Neural cell (in vitro differentiated cells): ENCODE data around the gene OSBP2. TPM values are rescaled to one million over a fixed set of nuclear protein-coding genes. Genes with fewer than 3 reads are reported as not detected.

ENCODE experiments used
- H2AFZ ChIP-seq: fragments of 200-600, 300-800 bp; sonication (generic), shearing (Covaris generic); 2 replicates; pipeline ENCODE4 v1.6.0; 2014; ENCODE audit warnings: low read depth, mild to moderate bottlenecking, antibody characterized with exemption, low read length, moderate library complexity
- H3F3A ChIP-seq: fragments of 200-600 bp; shearing (Covaris generic); 2 replicates; pipeline ENCODE4 v1.6.1; 2016; ENCODE audit warnings: mild to moderate bottlenecking, moderate library complexity, mixed read lengths, antibody characterized with exemption, low read length; ENCODE audit not compliant: insufficient read depth, poor library complexity, severe bottlenecking
- H3K27ac ChIP-seq: fragments of 200-600, 300-800 bp; sonication (generic), shearing (Covaris generic); 2 replicates; pipeline ENCODE4 v1.5.1; 2014; ENCODE audit warnings: mild to moderate bottlenecking, low read length, moderate library complexity
- H3K27me3 ChIP-seq: fragments of 300-800, 200-600 bp; sonication (generic), shearing (Covaris generic); 2 replicates; pipeline ENCODE4 v1.6.0; 2014; ENCODE audit warnings: mild to moderate bottlenecking, low read depth, low read length, moderate library complexity; ENCODE audit not compliant: insufficient read depth
- H3K36me3 ChIP-seq: fragments of 300-800, 200-600 bp; sonication (generic), shearing (Covaris generic); 2 replicates; pipeline ENCODE4 v1.5.1; 2014; ENCODE audit warnings: mild to moderate bottlenecking, antibody characterized with exemption, low read length, moderate library complexity; ENCODE audit not compliant: insufficient read depth
- H3K4me2 ChIP-seq: fragments of 300-800, 200-600 bp; sonication (generic), shearing (Covaris generic); 2 replicates; pipeline ENCODE4 v1.6.0; 2014; ENCODE audit warnings: mild to moderate bottlenecking, low read length
- H3K4me3 ChIP-seq: fragments of 300-800, 200-600 bp; sonication (generic), shearing (Covaris generic); 2 replicates; pipeline ENCODE4 v1.5.1; 2014; ENCODE audit warnings: mild to moderate bottlenecking, low read length, moderate library complexity
- H3K79me2 ChIP-seq: fragments of 200-600 bp; shearing (Covaris generic); replicated peaks from 2 replicates; pipeline ENCODE4 v1.6.0; 2014; ENCODE audit warnings: mild to moderate bottlenecking, low read length, moderate library complexity; ENCODE audit not compliant: insufficient read depth
- H3K9ac ChIP-seq: fragments of 300-800, 200-600 bp; sonication (generic), shearing (Covaris generic); 2 replicates; pipeline ENCODE4 v1.6.1; 2016; ENCODE audit warnings: mild to moderate bottlenecking, low read length, mixed read lengths
- H3K9me2 ChIP-seq: fragments of 200-600 bp; shearing (Covaris generic); 2 replicates; pipeline ENCODE4 v1.6.1; 2016; ENCODE audit warnings: mild to moderate bottlenecking, low read length, mixed read lengths; ENCODE audit not compliant: insufficient read depth
- H3K9me3 ChIP-seq: fragments of 200-600, 300-800 bp; sonication (generic), shearing (Covaris generic); 2 replicates; pipeline ENCODE4 v1.6.1; 2016; ENCODE audit warnings: mild to moderate bottlenecking, mixed run types, low read length, moderate library complexity, mixed read lengths
- H4K20me1 ChIP-seq: fragments of 200-600 bp; shearing (Covaris generic); 2 replicates; pipeline ENCODE4 v1.6.1; 2016; ENCODE audit warnings: mild to moderate bottlenecking, mixed run types; ENCODE audit not compliant: insufficient read depth
- CTCF ChIP-seq: fragments of 450-650 bp; IDR thresholded peaks from 2 replicates; pipeline ENCODE4 v1.5.1; 2014; ENCODE audit warnings: antibody characterized with exemption, mild to moderate bottlenecking, moderate library complexity; ENCODE audit not compliant: poor library complexity, severe bottlenecking
- EP300 ChIP-seq: fragments of 450-650 bp; conservative IDR thresholded peaks from 2 replicates; pipeline ENCODE4 v1.6.1; 2014; ENCODE audit warnings: antibody characterized with exemption, mild to moderate bottlenecking, moderate library complexity; ENCODE audit not compliant: poor library complexity, severe bottlenecking
- EZH2 ChIP-seq: fragments of 200-600, 300-800 bp; shearing (Covaris generic), sonication (generic); IDR thresholded peaks from 2 replicates; pipeline ENCODE4 v1.6.1; 2014; ENCODE audit warnings: antibody characterized with exemption, low read length, borderline replicate concordance, mild to moderate bottlenecking; ENCODE audit not compliant: insufficient read depth, poor library complexity, severe bottlenecking
- MXI1 ChIP-seq: fragments of 450-650 bp; conservative IDR thresholded peaks from 2 replicates; pipeline ENCODE4 v1.6.1; 2014; ENCODE audit warnings: antibody characterized with exemption, mild to moderate bottlenecking; ENCODE audit not compliant: poor library complexity, severe bottlenecking
- POLR2AphosphoS5 ChIP-seq: IDR thresholded peaks from 2 replicates; pipeline ENCODE4 v1.6.1; 2012
- RAD21 ChIP-seq: fragments of 450-650 bp; conservative IDR thresholded peaks from 2 replicates; pipeline ENCODE4 v1.6.1; 2014; ENCODE audit warnings: antibody characterized with exemption, mild to moderate bottlenecking, moderate library complexity
- REST ChIP-seq: IDR thresholded peaks from 2 replicates; pipeline ENCODE4 v1.6.1; 2012; ENCODE audit warnings: borderline replicate concordance
- SMC3 ChIP-seq: fragments of 450-650 bp; conservative IDR thresholded peaks from 2 replicates; pipeline ENCODE4 v1.6.1; 2014; ENCODE audit warnings: antibody characterized with exemption, mild to moderate bottlenecking, moderate library complexity; ENCODE audit not compliant: poor library complexity
- TAF1 ChIP-seq: IDR thresholded peaks from 2 replicates; pipeline ENCODE4 v1.6.1; 2012; ENCODE audit warnings: low read depth
- polyA plus RNA-seq: library from polyadenylated mRNA; depleted of rRNA; stranded (reverse); fragments of >200 nt; gene quantifications from 2 replicates; pipeline ENCODE4 v1.2.3, GENCODE V29; 2014

OSBP2 gene
- polyA plus RNA-seq, 1 donor from 2014 or later = 8.7 TPM

- TF ChIP-seq TAF1 = no peak
- TF ChIP-seq EP300 = no peak
- TF ChIP-seq CTCF = no peak
- no peak for TF ChIP-seq REST
- TF ChIP-seq EZH2 = no peak
- TF ChIP-seq RAD21 = no peak
- no peak for TF ChIP-seq MXI1
- no peak for TF ChIP-seq POLR2AphosphoS5
- no peak for TF ChIP-seq SMC3
- Histone ChIP-seq H3K4me2 (no peak overlapping the region), H3K9me2 (no peaks in the 10 kb centered on the region), H3K9ac (no peak overlapping the region), H3F3A (no peaks in the 10 kb centered on the region), H3K9me3 (no peaks in the 10 kb centered on the region), H4K20me1 (no peaks in the 10 kb centered on the region), H3K36me3 (no peaks in the 10 kb centered on the region), H2AFZ (no peak overlapping the region), H3K27ac (no peak overlapping the region), H3K4me3 (no peak overlapping the region), H3K79me2 (no peaks in the 10 kb centered on the region), H3K27me3 (no peaks in the 10 kb centered on the region)
Observed at GRCh38 chr22:30753701-30754100, 59.0 kb downstream of the OSBP2 start.

- Histone ChIP-seq H3K4me3 (no peak overlapping the region), H3K36me3 (no peaks in the 10 kb centered on the region), H3F3A (no peaks in the 10 kb centered on the region), H3K9me3 (no peaks in the 10 kb centered on the region), H2AFZ (no peak overlapping the region), H4K20me1 (no peaks in the 10 kb centered on the region), H3K79me2 (no peaks in the 10 kb centered on the region), H3K27ac (no peak overlapping the region), H3K27me3 (no peaks in the 10 kb centered on the region), H3K4me2 (no peak overlapping the region), H3K9me2 (no peaks in the 10 kb centered on the region), H3K9ac (no peak overlapping the region)
- TF ChIP-seq EZH2 (no peak), POLR2AphosphoS5 (no peak), CTCF (no peak)
Observed at GRCh38 chr22:30754521-30754920, 59.8 kb downstream of the OSBP2 start.
